Uterus (tissue), 4 donors: ENCODE data around the gene UCP3. TPM values are rescaled to one million over a fixed set of nuclear protein-coding genes. Genes with fewer than 3 reads are reported as not detected.

Experiments
- DNase-seq, 2 donors: peaks; one replicate each; pipeline ENCODE4 v3.0.0-alpha.2; 2019 to 2020
- H3K27ac ChIP-seq, 2 donors: fragments of 200-600 bp; sonication (generic); 1 replicate in 1 of 2; 2 replicates in 1 of 2; pipeline ENCODE4 v1.5.1; 2016 to 2018
- H3K27me3 ChIP-seq, 2 donors: fragments of 200-600 bp; sonication (generic); one replicate each; pipeline ENCODE4 v1.5.1; 2018 to 2019; ENCODE audit warnings: control low read depth in 1 of 2
- H3K36me3 ChIP-seq, 2 donors: fragments of 200-600 bp; sonication (generic); one replicate each; pipeline ENCODE4 v1.5.1; 2019; ENCODE audit warnings: control low read depth in 1 of 2
- H3K4me1 ChIP-seq, 2 donors: fragments of 200-600 bp; sonication (generic); one replicate each; pipeline ENCODE4 v1.5.1; 2018 to 2019; ENCODE audit warnings: control low read depth in 1 of 2
- H3K4me3 ChIP-seq, 2 donors: fragments of 200-600 bp; sonication (generic); 1 replicate in 1 of 2; 2 replicates in 1 of 2; pipeline ENCODE4 v1.5.1; 2018 to 2019; ENCODE audit warnings: mild to moderate bottlenecking in 1 of 2
- H3K9me3 ChIP-seq, 2 donors: fragments of 200-600 bp; sonication (generic); one replicate each; pipeline ENCODE4 v1.5.1; 2019; ENCODE audit warnings: control low read depth in 1 of 2
- POLR2A ChIP-seq, 2 donors: fragments of 450-650 bp; IDR thresholded peaks; one replicate each; pipeline ENCODE4 v1.6.1; 2016; ENCODE audit warnings: antibody characterized with exemption in 2 of 2, mild to moderate bottlenecking in 1 of 2, moderate library complexity in 1 of 2
- intact Hi-C: fragments of 100-400 bp; cut with DNase I; formaldehyde crosslinking; loops from one replicate; pipeline ENCODE4 v1.15.1; 2023; ENCODE audit warnings: low total_unique reads
- total RNA-seq, 4 donors: library from RNA; depleted of rRNA in 3 of 4; stranded (reverse); fragments of >200 nt in 3 of 4; gene quantifications; one replicate each; pipeline versions ENCODE4 v1.1.0 to v1.2.4, GENCODE V29; 2014 to 2023
- TF ChIP-seq, protein P1 (sequence below), 4 experiments: fragments of 200-600 bp in 2 of 4; fragments of 450-650 bp in 2 of 4; sonication (generic) in 2 of 4; IDR thresholded peaks; one replicate each; pipeline ENCODE4 v1.5.1; 2016 to 2019; ENCODE audit warnings: antibody characterized with exemption in 4 of 4, mild to moderate bottlenecking in 2 of 4, moderate library complexity in 1 of 4
- donor health status: DM: yes; HTN: yes; CAD: no.

Gene UCP3
- total RNA-seq, 4 donors from 2014 or later, result 0.21 to 4.1 (median 1.5) TPM; not detected in 1

DNA sequence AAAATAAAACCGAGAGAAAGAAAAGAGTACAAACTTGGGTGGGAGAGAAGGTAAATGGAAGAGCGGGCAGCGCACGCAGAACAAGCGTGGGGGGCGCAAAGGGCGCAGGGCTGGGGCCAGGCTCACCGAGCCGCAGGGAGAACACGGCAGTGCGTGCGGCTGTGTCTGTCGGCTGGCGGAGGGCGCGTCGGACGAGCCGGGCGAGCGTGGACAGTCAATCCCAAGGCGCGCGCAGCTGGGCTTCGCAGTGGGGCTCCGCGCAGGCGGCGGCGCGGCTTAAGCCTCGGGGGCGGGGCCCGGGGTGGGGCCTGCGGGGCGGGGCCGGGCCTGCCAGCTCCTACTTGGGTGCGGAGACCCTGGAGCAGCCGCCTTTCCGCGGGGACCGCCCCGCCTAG is 26.3 kb downstream of the UCP3 start, which contains the start of gene UCP2:
Gene UCP2, minus strand, starts transcription at position 249 of the 395 bp plus-strand sequence. CDS start 4,465 bp downstream, outside the sequence.
- H3K9me3 ChIP-seq, result no peaks in the 10 kb centered on the region
- peaks cover 0 to 6% of the 10 kb centered on the region in 2 donors for H3K4me1 ChIP-seq
- no peaks in the 10 kb centered on the region for H3K27me3 ChIP-seq
- DNase-seq, result peak; percentile 66 to 76
- peak within 1 kb of the TSS; percentile 63 to 86 for H3K27ac ChIP-seq
- no peak for TF ChIP-seq POLR2A (IDR thresholded peaks at IDR 0.05)
- TF ChIP-seq, protein P1, sequence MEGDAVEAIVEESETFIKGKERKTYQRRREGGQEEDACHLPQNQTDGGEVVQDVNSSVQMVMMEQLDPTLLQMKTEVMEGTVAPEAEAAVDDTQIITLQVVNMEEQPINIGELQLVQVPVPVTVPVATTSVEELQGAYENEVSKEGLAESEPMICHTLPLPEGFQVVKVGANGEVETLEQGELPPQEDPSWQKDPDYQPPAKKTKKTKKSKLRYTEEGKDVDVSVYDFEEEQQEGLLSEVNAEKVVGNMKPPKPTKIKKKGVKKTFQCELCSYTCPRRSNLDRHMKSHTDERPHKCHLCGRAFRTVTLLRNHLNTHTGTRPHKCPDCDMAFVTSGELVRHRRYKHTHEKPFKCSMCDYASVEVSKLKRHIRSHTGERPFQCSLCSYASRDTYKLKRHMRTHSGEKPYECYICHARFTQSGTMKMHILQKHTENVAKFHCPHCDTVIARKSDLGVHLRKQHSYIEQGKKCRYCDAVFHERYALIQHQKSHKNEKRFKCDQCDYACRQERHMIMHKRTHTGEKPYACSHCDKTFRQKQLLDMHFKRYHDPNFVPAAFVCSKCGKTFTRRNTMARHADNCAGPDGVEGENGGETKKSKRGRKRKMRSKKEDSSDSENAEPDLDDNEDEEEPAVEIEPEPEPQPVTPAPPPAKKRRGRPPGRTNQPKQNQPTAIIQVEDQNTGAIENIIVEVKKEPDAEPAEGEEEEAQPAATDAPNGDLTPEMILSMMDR (IDR thresholded peaks at IDR 0.05), result no peak
- intact Hi-C loops, result no loop called here
- H3K4me3 ChIP-seq, result peak within 1 kb of the TSS; percentile 47 to 59
- no peaks in the 10 kb centered on the region for H3K36me3 ChIP-seq

DNA sequence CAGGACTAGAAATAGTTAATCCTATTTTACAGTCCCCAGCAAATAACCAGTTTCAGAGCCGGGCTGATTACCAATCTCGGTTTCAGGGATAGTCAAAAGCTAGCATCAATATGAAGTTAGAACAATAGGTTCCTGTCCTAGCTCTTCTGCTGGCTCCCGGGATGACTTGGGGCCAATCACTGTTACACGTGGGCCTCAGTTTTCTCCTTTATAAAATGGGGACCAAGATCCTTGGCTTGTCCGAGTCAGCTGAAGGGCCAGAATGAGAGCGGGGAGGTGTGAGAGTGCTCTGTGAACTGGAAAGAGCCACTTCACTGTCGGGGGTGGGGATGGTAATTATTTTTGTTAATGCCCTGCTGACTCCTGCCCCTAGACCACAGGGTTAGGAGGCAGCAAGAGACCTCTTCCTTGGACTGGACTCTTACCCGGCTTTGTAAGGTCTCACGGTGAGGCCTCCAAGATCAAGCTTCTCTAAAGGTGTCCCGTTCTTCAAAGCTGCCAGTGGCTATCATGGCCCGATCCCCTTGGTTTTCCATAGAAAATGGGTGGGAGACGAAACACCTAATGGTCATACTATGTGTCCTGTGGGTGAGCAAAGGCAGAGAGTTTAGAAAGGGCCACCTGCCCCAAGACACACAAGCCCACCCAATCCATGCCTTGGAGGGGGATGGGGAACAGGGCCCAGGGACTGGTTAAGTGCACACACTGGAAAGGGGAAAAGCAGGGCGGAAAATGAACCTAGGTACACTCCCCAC is 27.7 kb downstream of the UCP3 start:
- H3K4me1 ChIP-seq, result peaks cover 0 to 6% of the 10 kb centered on the region in 2 donors
- H3K27ac ChIP-seq, result no peak overlapping the region
- no peak for DNase-seq
- intact Hi-C loops, result no loop called here
- H3K36me3 ChIP-seq, result no peaks in the 10 kb centered on the region
- H3K4me3 ChIP-seq, result no peak overlapping the region
- H3K27me3 ChIP-seq, result no peaks in the 10 kb centered on the region
- no peak for TF ChIP-seq POLR2A (IDR thresholded peaks at IDR 0.05)
- TF ChIP-seq, protein P1 (IDR thresholded peaks at IDR 0.05), result no peak
- no peaks in the 10 kb centered on the region for H3K9me3 ChIP-seq

DNA sequence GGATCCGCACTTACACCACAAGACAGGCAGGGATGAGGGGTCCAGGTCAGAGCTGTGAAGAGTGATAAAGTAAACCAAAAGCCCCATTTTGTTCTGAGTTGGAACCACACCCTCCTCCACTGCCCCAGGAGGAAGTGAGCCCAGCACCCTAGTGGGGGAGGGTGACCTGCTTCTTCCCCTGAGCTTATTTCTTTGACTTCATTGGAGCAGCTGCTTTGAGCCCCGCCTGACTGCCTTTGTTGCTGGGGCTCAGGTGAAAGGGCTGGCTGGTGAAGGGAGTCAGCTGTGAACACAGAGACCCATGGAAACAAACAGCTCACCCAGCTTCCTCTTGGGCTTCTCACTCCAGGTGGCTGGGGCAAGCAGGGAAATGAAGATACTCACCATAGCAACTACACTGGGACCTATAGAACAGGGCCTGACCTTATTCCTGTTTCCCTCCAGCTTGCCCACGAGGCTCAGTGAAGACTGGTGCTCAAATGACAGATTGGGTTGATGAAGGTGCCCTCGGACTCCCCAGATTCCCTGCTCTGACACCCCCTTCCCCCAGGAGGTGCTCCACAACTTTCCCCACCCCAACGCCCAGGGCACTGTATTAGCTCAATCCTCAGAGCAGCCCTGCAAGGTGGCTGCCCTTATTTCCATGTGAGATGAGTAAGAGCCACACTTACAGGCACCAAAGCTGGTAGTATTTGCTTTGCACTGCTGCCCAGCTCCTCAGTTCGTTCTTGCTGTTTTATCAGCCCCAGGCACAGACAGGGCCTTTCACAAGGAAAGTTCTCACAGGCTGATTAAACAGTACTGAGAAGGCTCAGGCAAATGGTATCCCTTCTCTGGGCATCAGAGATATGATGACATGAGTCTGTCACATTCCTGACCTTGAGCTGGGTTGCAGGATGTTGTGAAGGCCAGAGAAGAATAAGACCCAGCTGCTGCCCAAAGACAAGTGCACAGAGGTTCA is 28.6 kb downstream of the UCP3 start:
- H3K27ac ChIP-seq, result no peak overlapping the region
- no peak for DNase-seq
- intact Hi-C loops, result no loop called here
- no peak overlapping the region for H3K4me3 ChIP-seq
- H3K9me3 ChIP-seq, result no peaks in the 10 kb centered on the region
- peaks cover 0 to 6% of the 10 kb centered on the region in 2 donors for H3K4me1 ChIP-seq
- no peak for TF ChIP-seq POLR2A (IDR thresholded peaks at IDR 0.05)
- TF ChIP-seq, protein P1 (IDR thresholded peaks at IDR 0.05), result no peak
- no peaks in the 10 kb centered on the region for H3K27me3 ChIP-seq
- H3K36me3 ChIP-seq, result no peaks in the 10 kb centered on the region

DNA sequence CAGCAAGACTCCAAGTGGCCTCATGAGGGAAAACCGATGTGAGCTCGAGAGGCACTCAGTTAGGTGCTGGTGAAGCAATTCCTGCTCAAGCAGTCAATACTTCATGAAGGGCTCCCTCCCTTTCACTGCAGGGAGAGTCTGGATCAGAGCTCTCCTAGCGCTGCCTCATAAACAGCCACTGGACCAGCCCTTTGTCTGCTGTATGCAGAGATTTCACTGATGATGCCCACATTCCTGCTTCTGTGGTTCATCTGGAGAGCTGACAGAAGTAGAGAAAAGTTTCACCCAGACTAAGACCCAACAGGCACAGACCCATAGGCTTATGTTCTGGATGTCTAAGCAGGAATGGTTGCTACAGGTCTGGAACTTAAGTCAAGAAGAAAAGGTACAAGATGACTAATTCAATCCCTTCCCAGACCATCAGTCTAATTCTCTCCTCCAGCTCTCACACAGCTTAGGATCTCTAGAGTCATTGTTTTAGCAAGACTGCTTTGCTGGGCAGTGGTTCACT is 30.3 kb downstream of the UCP3 start:
- Histone ChIP-seq H3K4me3 (no peak overlapping the region), H3K27ac (no peak overlapping the region), H3K9me3 (no peaks in the 10 kb centered on the region), H3K4me1 (peaks cover 0 to 6% of the 10 kb centered on the region in 2 donors), H3K27me3 (no peaks in the 10 kb centered on the region), H3K36me3 (no peaks in the 10 kb centered on the region)
- TF ChIP-seq, protein P1 (IDR thresholded peaks at IDR 0.05), result no peak
- TF ChIP-seq POLR2A (IDR thresholded peaks at IDR 0.05), result no peak
- intact Hi-C loops, result no loop called here
- no peak for DNase-seq
